Thoracic aorta (tissue), 2 donors: ENCODE measurements around the gene NRROS. TPM values are rescaled to one million over a fixed set of nuclear protein-coding genes. Genes with fewer than 3 reads are reported as not detected.

Experiments used
- ATAC-seq: fragments of 150-250 bp; one replicate; pipeline ENCODE4 v1.8.0; 2017; ENCODE audit warnings: low read depth; ENCODE audit not compliant: insufficient number of reproducible peaks, low FRiP score
- DNase-seq: peaks from one replicate; pipeline ENCODE4 v3.0.0-alpha.2; 2020; ENCODE audit warnings: low spot score
- H3K27ac ChIP-seq, 2 donors: fragments of 200-600 bp; sonication (generic); 1 replicate in 1 of 2; 2 replicates in 1 of 2; pipeline ENCODE4 v1.5.1; 2016; ENCODE audit warnings: mild to moderate bottlenecking in 2 of 2, moderate library complexity in 2 of 2
- H3K27me3 ChIP-seq: fragments of 200-600 bp; sonication (generic); replicated peaks from 2 replicates; pipeline ENCODE4 v1.6.0; 2016; ENCODE audit warnings: mild to moderate bottlenecking; ENCODE audit not compliant: insufficient read depth
- H3K36me3 ChIP-seq: fragments of 200-600 bp; sonication (generic); one replicate; pipeline ENCODE4 v1.5.1; 2016
- H3K4me1 ChIP-seq, 2 donors: fragments of 200-600 bp; sonication (generic); 1 replicate in 1 of 2; 2 replicates in 1 of 2; pipeline versions ENCODE4 v1.5.1 to v1.6.0; 2016; ENCODE audit warnings: low read depth in 2 of 2, mild to moderate bottlenecking in 1 of 2; ENCODE audit not compliant: control insufficient read depth in 1 of 2
- H3K4me3 ChIP-seq: fragments of 200-600 bp; sonication (generic); 2 replicates; pipeline ENCODE4 v1.5.1; 2016; ENCODE audit warnings: mild to moderate bottlenecking
- H3K9me3 ChIP-seq: fragments of 200-600 bp; sonication (generic); 2 replicates; pipeline ENCODE4 v1.5.1; 2016
- CTCF ChIP-seq: fragments of 200-600 bp; sonication (generic); IDR thresholded peaks from one replicate; pipeline ENCODE4 v1.5.1; 2019; ENCODE audit warnings: antibody characterized with exemption
- total RNA-seq, 2 donors: library from RNA; depleted of rRNA; stranded (reverse); fragments of >200 nt; gene quantifications; one replicate each; pipeline versions ENCODE4 v1.1.0 to v1.2.3, GENCODE V29; 2016

NRROS gene
- total RNA-seq, 2 donors from 2014 or later: 4.7 to 17.9 TPM

GRCh38 chr3:196662711-196663571 is 23.4 kb downstream of the NRROS start:
- DNase-seq: no peak
- TF ChIP-seq CTCF: no peak
- no peak for ATAC-seq

GRCh38 chr3:196666001-196666867 is 26.7 kb downstream of the NRROS start:
- Histone ChIP-seq H3K36me3 (no peaks in the 10 kb centered on the region), H3K4me1 (no peaks in the 10 kb centered on the region), H3K4me3 (no peak overlapping the region), H3K9me3 (no peaks in the 10 kb centered on the region), H3K27ac (no peak overlapping the region), H3K27me3 (no peaks in the 10 kb centered on the region)
- ATAC-seq: no peak
- TF ChIP-seq CTCF: no peak
- no peak for DNase-seq

More at GRCh38 chr3:196662711-196663571, 23.4 kb downstream of the NRROS start:
- Histone ChIP-seq H3K27me3 (no peaks in the 10 kb centered on the region), H3K4me3 (no peak overlapping the region), H3K27ac (no peak overlapping the region), H3K9me3 (no peaks in the 10 kb centered on the region), H3K36me3 (no peaks in the 10 kb centered on the region), H3K4me1 (no peaks in the 10 kb centered on the region)

- Histone ChIP-seq H3K36me3 (no peaks in the 10 kb centered on the region), H3K27me3 (no peaks in the 10 kb centered on the region), H3K4me3 (no peak overlapping the region), H3K4me1 (no peaks in the 10 kb centered on the region), H3K27ac (no peak overlapping the region), H3K9me3 (no peaks in the 10 kb centered on the region)
- DNase-seq (no peak), ATAC-seq (no peak)
- TF ChIP-seq CTCF: no peak
These were observed 27.7 kb downstream of the NRROS start for GRCh38 chr3:196667056-196667825.

GRCh38 chr3:196670339-196670738 is 30.8 kb downstream of the NRROS start:
- Histone ChIP-seq H3K4me1 (no peaks in the 10 kb centered on the region), H3K27ac (no peak overlapping the region), H3K36me3 (no peaks in the 10 kb centered on the region), H3K27me3 (no peaks in the 10 kb centered on the region), H3K9me3 (no peaks in the 10 kb centered on the region), H3K4me3 (no peak overlapping the region)
- DNase-seq (no peak), ATAC-seq (no peak)
- TF ChIP-seq CTCF: no peak
